ENCODE measurements around the gene LDLRAD4.

LDLRAD4 gene

GRCh38 chr18:13357289-13357688 is 138.7 kb downstream of the LDLRAD4 start:
- DNase-seq: no peak

GRCh38 chr18:13359210-13359609 is 140.7 kb downstream of the LDLRAD4 start:
- no peak for DNase-seq

- DNase-seq: no peak
Measured at GRCh38 chr18:13361431-13361830, 142.9 kb downstream of the LDLRAD4 start.

- DNase-seq: no peak
Measured at GRCh38 chr18:13362051-13362450, 143.5 kb downstream of the LDLRAD4 start.

- DNase-seq: no peak
Measured at GRCh38 chr18:13362607-13363006, 144.0 kb downstream of the LDLRAD4 start.

GRCh38 chr18:13363359-13363758 is 144.8 kb downstream of the LDLRAD4 start:
- no peak for DNase-seq

GRCh38 chr18:13364721-13365205 is 146.2 kb downstream of the LDLRAD4 start:
- DNase-seq: no peak

GRCh38 chr18:13366131-13366530 is 147.6 kb downstream of the LDLRAD4 start:
- no peak for DNase-seq

- no peak for DNase-seq
Measured at GRCh38 chr18:13366541-13366940, 148.0 kb downstream of the LDLRAD4 start.

- DNase-seq: no peak
Measured at GRCh38 chr18:13366962-13367892, 148.7 kb downstream of the LDLRAD4 start.

- no peak for DNase-seq
Measured at GRCh38 chr18:13368080-13368813, 149.7 kb downstream of the LDLRAD4 start.

GRCh38 chr18:13369353-13369752 is 150.8 kb downstream of the LDLRAD4 start:
- DNase-seq: no peak

- no peak for DNase-seq
Measured at GRCh38 chr18:13369756-13370510, 151.4 kb downstream of the LDLRAD4 start.

GRCh38 chr18:13370995-13371625 is 152.6 kb downstream of the LDLRAD4 start:
- DNase-seq: no peak

- DNase-seq: no peak
Measured at GRCh38 chr18:13371689-13372418, 153.3 kb downstream of the LDLRAD4 start.

- DNase-seq: no peak
Measured at GRCh38 chr18:13372531-13372951, 154.0 kb downstream of the LDLRAD4 start.

GRCh38 chr18:13374096-13374467 is 155.5 kb downstream of the LDLRAD4 start:
- no peak for DNase-seq

- no peak for DNase-seq
Measured at GRCh38 chr18:13374468-13375301, 156.1 kb downstream of the LDLRAD4 start.

- DNase-seq: peak; percentile 72
Measured at GRCh38 chr18:13375302-13376255, 157.0 kb downstream of the LDLRAD4 start.

Measured in stimulated activated CD4-positive, alpha-beta T cell treated with anti-CD3 and anti-CD28 coated beads, Interleukin-4, amount 100 ng/mL, for 1 hour (primary cell).